ENCODE results near the gene TRPV4.
A peak's percentile ranks its signal among the peaks of the same experiment; 100 is the strongest.

TRPV4 gene

GRCh38 chr12:109804820-109805761 is 28.1 kb downstream of the TRPV4 start:
- peak; percentile 40 for DNase-seq

- no peak for DNase-seq
Measured at GRCh38 chr12:109803678-109804077, 29.5 kb downstream of the TRPV4 start.

GRCh38 chr12:109802828-109803227 is 30.4 kb downstream of the TRPV4 start:
- DNase-seq = no peak

GRCh38 chr12:109800536-109800935 is 32.7 kb downstream of the TRPV4 start:
- no peak for DNase-seq

GRCh38 chr12:109798691-109799090 is 34.5 kb downstream of the TRPV4 start:
- no peak for DNase-seq

- no peak for DNase-seq
Measured at GRCh38 chr12:109797905-109798669, 35.1 kb downstream of the TRPV4 start.

- no peak for DNase-seq
Measured at GRCh38 chr12:109796057-109796456, 37.1 kb downstream of the TRPV4 start.

- DNase-seq = no peak
Measured at GRCh38 chr12:109795023-109795422, 38.2 kb downstream of the TRPV4 start.

GRCh38 chr12:109793826-109794501 is 39.2 kb downstream of the TRPV4 start:
- DNase-seq = no peak

- no peak for DNase-seq
Measured at GRCh38 chr12:109793411-109793810, 39.8 kb downstream of the TRPV4 start.

- no peak for DNase-seq
Measured at GRCh38 chr12:109792992-109793391, 40.2 kb downstream of the TRPV4 start.

GRCh38 chr12:109789526-109790048 is 43.6 kb downstream of the TRPV4 start:
- no peak for DNase-seq

- DNase-seq = no peak
Measured at GRCh38 chr12:109786799-109787198, 46.4 kb downstream of the TRPV4 start.

GRCh38 chr12:109785854-109786253 is 47.3 kb downstream of the TRPV4 start:
- no peak for DNase-seq

GRCh38 chr12:109783965-109784244 is 49.3 kb downstream of the TRPV4 start:
- DNase-seq = no peak

GRCh38 chr12:109783135-109783964 is 49.8 kb downstream of the TRPV4 start:
- no peak for DNase-seq

GRCh38 chr12:109782326-109782703 is 50.9 kb downstream of the TRPV4 start:
- DNase-seq = no peak

- no peak for DNase-seq
Measured at GRCh38 chr12:109781668-109782325, 51.4 kb downstream of the TRPV4 start.

- no peak for DNase-seq
Measured at GRCh38 chr12:109779382-109779781, 53.8 kb downstream of the TRPV4 start.

- DNase-seq = no peak
Measured at GRCh38 chr12:109778684-109779083, 54.5 kb downstream of the TRPV4 start.

- DNase-seq = peak; percentile 63
Measured at GRCh38 chr12:109777544-109777943, 55.7 kb downstream of the TRPV4 start.

- DNase-seq = no peak
Measured at GRCh38 chr12:109776624-109777023, 56.6 kb downstream of the TRPV4 start.

Measured in NCI-H774 (cell line).